Parathyroid adenoma (tissue), 2 donors: ENCODE results near the gene WRAP73.

Experiments used
- H2AFZ ChIP-seq: fragments of 300-600 bp; sonication (generic); one replicate; pipeline ENCODE4 v1.7.0; 2017; ENCODE audit warnings: antibody characterized with exemption, mild to moderate bottlenecking
- H3K27ac ChIP-seq: fragments of 300-600 bp; sonication (generic); one replicate; pipeline ENCODE4 v1.7.0; 2017
- H3K27me3 ChIP-seq: fragments of 300-600 bp; sonication (generic); one replicate; pipeline ENCODE4 v1.7.0; 2017; ENCODE audit warnings: low read length; ENCODE audit not compliant: control insufficient read depth, insufficient read depth
- H3K36me3 ChIP-seq: fragments of 300-600 bp; sonication (generic); one replicate; pipeline ENCODE4 v1.7.0; 2017; ENCODE audit warnings: low read length; ENCODE audit not compliant: control insufficient read depth, insufficient read depth
- H3K4me1 ChIP-seq: fragments of 300-600 bp; sonication (generic); one replicate; pipeline ENCODE4 v1.7.0; 2017; ENCODE audit warnings: control low read depth
- H3K4me2 ChIP-seq: fragments of 300-600 bp; sonication (generic); one replicate; pipeline ENCODE4 v1.7.0; 2017; ENCODE audit warnings: low read length
- H3K4me3 ChIP-seq: fragments of 300-600 bp; sonication (generic); one replicate; pipeline ENCODE4 v1.7.0; 2017; ENCODE audit warnings: low read depth, low read length
- H3K79me2 ChIP-seq: fragments of 300-600 bp; sonication (generic); one replicate; pipeline ENCODE4 v1.7.0; 2017; ENCODE audit warnings: control low read depth
- H3K9ac ChIP-seq: fragments of 300-600 bp; sonication (generic); one replicate; pipeline ENCODE4 v1.7.0; 2017; ENCODE audit warnings: mild to moderate bottlenecking
- H3K9me3 ChIP-seq: fragments of 300-600 bp; sonication (generic); one replicate; pipeline ENCODE4 v1.7.0; 2017; ENCODE audit warnings: low read length; ENCODE audit not compliant: control insufficient read depth
- TF ChIP-seq, protein P1 (sequence below): fragments of 300-600 bp; sonication (generic); IDR thresholded peaks from one replicate; pipeline ENCODE4 v1.7.0; 2017; ENCODE audit warnings: antibody characterized with exemption, mild to moderate bottlenecking
- donor health status: primary hyperparathyroidism.

WRAP73 gene

DNA sequence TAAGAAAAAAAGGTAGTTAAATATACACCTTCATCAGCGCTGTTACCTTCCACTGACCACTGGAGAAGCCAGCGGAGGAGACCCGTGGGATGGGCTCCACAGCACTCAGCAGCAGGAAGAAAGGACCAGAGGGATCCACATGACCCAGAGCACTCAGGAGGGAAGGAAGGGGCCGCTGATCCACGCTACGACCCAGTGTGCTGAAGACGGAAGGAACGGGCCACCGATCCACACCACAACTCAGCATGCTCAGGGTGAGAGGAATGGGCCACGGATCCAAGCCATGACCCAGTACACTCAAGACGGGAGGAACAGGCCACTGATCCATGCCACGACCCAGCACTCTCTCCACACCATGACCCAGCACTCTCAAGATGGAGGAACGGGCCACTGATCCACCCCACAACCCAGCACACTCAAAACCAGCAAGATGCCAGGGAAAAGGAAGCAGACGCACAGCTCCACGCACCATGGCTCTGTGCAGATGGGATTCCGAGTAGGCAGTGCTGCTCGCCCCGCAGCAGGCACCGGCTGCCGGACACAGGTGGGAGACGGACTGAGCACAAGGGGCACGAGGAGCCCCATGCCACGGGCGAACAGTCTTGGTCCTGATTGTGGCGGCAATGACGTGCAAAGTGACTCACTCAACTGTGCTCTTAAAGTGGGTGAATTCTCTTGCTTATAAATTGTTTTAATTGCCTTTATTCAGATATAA, 8.7 kb downstream of the WRAP73 start:
- no peak overlapping the region for H3K27ac ChIP-seq
- no peaks in the 10 kb centered on the region for H3K4me1 ChIP-seq
- H3K9me3 ChIP-seq = no peaks in the 10 kb centered on the region
- no peaks in the 10 kb centered on the region for H3K79me2 ChIP-seq
- H3K9ac ChIP-seq = no peak overlapping the region
- H3K27me3 ChIP-seq = no peaks in the 10 kb centered on the region
- no peaks in the 10 kb centered on the region for H3K36me3 ChIP-seq
- H2AFZ ChIP-seq = no peak overlapping the region
- TF ChIP-seq, protein P1, sequence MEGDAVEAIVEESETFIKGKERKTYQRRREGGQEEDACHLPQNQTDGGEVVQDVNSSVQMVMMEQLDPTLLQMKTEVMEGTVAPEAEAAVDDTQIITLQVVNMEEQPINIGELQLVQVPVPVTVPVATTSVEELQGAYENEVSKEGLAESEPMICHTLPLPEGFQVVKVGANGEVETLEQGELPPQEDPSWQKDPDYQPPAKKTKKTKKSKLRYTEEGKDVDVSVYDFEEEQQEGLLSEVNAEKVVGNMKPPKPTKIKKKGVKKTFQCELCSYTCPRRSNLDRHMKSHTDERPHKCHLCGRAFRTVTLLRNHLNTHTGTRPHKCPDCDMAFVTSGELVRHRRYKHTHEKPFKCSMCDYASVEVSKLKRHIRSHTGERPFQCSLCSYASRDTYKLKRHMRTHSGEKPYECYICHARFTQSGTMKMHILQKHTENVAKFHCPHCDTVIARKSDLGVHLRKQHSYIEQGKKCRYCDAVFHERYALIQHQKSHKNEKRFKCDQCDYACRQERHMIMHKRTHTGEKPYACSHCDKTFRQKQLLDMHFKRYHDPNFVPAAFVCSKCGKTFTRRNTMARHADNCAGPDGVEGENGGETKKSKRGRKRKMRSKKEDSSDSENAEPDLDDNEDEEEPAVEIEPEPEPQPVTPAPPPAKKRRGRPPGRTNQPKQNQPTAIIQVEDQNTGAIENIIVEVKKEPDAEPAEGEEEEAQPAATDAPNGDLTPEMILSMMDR = no peak
- no peak overlapping the region for H3K4me3 ChIP-seq
- H3K4me2 ChIP-seq = no peak overlapping the region

DNA sequence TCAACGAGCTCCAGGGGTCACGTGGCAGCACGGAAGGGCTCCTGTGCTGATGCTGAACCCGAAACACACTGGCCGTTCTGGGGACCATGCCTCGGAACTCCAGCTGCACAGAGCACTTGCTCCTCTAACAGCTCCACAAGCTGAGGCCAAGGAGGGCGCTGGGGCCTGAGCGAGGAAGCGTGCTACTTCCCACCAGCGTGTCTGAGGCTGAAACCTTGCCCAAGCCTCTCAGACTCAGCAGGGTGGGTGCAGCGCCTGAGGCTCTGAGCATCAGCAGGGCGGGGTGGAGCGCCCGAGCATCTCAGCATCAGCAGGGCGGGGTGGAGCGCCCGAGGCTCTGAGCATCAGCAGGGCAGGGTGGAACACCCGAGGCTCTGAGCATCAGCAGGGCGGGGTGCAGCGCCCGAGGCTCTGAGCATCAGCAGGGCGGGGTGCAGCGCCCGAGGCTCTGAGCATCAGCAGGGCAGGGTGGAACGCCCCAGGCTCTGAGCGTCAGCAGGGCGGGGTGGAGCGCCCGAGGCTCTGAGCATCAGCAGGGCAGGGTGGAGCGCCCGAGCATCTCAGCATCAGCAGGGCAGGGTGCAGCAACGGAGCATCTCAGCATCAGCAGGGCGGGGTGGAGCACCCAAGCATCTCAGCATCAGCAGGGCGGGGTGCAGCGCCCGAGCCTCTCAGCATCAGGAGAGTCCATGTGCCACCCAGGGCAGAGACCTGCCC, 9.6 kb downstream of the WRAP73 start:
- Histone ChIP-seq H3K4me2 (no peak overlapping the region), H3K27me3 (no peaks in the 10 kb centered on the region), H3K9ac (no peak overlapping the region), H3K4me1 (no peaks in the 10 kb centered on the region), H2AFZ (no peak overlapping the region), H3K36me3 (no peaks in the 10 kb centered on the region), H3K79me2 (no peaks in the 10 kb centered on the region), H3K9me3 (no peaks in the 10 kb centered on the region), H3K4me3 (no peak overlapping the region), H3K27ac (no peak overlapping the region)
- TF ChIP-seq, protein P1 = no peak

DNA sequence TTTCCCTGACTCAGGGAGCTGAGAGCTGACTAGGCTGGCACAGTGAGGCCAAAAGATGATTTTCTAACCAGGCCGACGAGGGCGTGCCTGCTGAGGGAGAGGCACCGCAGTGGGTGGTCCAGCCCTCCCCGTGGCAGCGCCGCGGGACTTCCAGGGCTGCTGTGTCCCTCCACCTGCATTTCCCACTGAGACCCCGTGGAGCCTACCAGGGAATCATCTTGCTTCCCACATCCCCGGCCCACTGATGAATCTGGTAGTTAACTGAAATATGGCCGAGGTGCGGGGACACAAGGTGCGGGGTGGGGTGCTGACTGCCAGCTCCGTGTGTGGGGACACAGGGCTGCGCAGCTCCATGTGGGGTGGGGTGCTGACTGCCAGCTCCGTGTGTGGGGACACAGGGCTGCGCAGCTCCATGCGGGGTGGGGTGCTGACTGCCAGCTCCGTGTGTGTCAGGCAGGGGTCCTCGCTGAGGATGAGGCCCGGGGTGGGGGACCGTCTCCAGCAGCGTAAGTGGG, 10.4 kb downstream of the WRAP73 start:
- no peak overlapping the region for H3K4me2 ChIP-seq
- no peak overlapping the region for H2AFZ ChIP-seq
- no peaks in the 10 kb centered on the region for H3K9me3 ChIP-seq
- no peaks in the 10 kb centered on the region for H3K36me3 ChIP-seq
- no peaks in the 10 kb centered on the region for H3K79me2 ChIP-seq
- TF ChIP-seq, protein P1 = no peak
- H3K9ac ChIP-seq = no peak overlapping the region
- H3K4me1 ChIP-seq = no peaks in the 10 kb centered on the region
- H3K27ac ChIP-seq = no peak overlapping the region
- H3K27me3 ChIP-seq = no peaks in the 10 kb centered on the region
- H3K4me3 ChIP-seq = no peak overlapping the region

DNA sequence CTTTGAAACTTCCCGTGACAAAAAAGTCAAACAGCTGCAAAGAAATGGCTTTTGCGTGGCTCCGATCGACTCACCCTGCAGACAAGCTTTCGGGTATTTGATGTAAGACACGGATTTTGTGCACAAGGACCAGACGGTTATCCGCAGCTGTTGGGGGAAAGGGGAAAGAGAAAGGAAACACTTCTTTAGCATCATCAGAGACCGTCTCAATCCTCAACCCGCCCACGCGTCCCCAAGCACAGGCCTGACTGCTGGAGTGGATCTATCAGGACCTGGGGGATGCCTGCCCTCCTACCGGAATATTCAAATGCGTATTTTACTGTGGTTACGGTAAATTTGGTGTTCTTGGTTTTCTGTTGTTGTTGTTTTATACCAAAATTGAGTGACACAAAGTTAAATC, 11.2 kb downstream of the WRAP73 start:
- Histone ChIP-seq H3K4me1 (no peaks in the 10 kb centered on the region), H3K79me2 (no peaks in the 10 kb centered on the region), H3K36me3 (no peaks in the 10 kb centered on the region), H3K4me3 (no peak overlapping the region), H2AFZ (no peak overlapping the region), H3K27ac (no peak overlapping the region), H3K4me2 (no peak overlapping the region), H3K9ac (no peak overlapping the region), H3K27me3 (no peaks in the 10 kb centered on the region), H3K9me3 (no peaks in the 10 kb centered on the region)
- TF ChIP-seq, protein P1 = no peak
